OCI-LY3 (cell line): Measurements from ENCODE around the gene PLD6.

Source experiments
- CTCF ChIP-seq: fragments of 200-600, 300-600 bp; sonication (generic); IDR thresholded peaks from 2 replicates; pipeline ENCODE4 v1.5.1; 2014; ENCODE audit warnings: antibody characterized with exemption, low read length, low read depth
- EZH2phosphoT487 ChIP-seq: fragments of 200-600 bp; shearing (Covaris generic); IDR thresholded peaks from 2 replicates; pipeline ENCODE4 v1.6.1; 2018; ENCODE audit warnings: antibody characterized with exemption, mixed run types, low read depth

- TF ChIP-seq CTCF (no peak), EZH2phosphoT487 (no peak)
Measured at GRCh38 chr17:17159571-17159970, 46.6 kb downstream of the PLD6 start.
